ENCODE data around the gene IRF5.

DNA sequence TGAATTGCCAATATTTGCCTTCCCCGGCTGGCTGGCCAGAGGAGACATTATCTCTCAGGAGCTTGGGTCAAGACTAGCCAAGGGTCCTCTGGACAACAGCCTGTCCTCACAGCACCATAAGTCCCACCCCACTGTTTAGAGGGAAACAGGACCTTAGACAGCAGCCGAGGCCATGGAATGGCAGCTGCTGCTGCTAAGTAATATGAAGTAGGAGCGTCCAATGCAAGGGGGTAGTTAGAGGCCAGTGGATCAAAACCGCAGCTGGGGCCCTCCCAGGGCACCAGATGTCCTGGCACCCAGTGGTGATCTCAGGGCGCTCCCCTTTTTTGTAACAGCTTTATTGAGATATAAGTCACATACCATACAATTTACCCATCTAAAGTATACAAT is 14.3 kb upstream of the IRF5 start:
- TF ChIP-seq, protein P1, sequence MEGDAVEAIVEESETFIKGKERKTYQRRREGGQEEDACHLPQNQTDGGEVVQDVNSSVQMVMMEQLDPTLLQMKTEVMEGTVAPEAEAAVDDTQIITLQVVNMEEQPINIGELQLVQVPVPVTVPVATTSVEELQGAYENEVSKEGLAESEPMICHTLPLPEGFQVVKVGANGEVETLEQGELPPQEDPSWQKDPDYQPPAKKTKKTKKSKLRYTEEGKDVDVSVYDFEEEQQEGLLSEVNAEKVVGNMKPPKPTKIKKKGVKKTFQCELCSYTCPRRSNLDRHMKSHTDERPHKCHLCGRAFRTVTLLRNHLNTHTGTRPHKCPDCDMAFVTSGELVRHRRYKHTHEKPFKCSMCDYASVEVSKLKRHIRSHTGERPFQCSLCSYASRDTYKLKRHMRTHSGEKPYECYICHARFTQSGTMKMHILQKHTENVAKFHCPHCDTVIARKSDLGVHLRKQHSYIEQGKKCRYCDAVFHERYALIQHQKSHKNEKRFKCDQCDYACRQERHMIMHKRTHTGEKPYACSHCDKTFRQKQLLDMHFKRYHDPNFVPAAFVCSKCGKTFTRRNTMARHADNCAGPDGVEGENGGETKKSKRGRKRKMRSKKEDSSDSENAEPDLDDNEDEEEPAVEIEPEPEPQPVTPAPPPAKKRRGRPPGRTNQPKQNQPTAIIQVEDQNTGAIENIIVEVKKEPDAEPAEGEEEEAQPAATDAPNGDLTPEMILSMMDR (IDR thresholded peaks at IDR 0.05; ENCODE audit: insufficient read depth, low read depth, low read length), result no peak
- TF ChIP-seq EZH2 (IDR thresholded peaks at IDR 0.05; ENCODE audit: insufficient read depth, low read length), result no peak
